Measurements from ENCODE around the gene SLC25A14.

SLC25A14 gene

DNA sequence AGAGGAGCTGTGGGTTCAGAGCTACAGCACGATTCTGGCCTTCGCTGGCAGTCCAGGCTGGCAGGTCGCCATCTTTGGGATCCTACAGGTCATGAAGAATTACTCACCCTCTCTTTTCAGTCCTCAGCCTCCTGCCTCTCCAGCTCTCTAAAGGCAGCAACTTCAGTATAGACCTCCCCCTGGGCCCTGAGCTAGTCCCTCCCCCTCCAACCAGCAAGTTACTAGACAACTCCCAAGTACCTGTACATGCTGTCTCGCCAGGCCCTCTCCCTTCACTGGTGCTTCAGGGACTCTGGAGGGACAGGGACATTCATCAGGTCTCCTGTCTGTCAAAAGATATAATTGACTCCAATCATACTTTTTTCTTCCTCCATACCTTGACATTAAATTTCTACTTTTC is 45.8 kb downstream of the SLC25A14 start, which contains the start of gene GPR119:
Gene GPR119, minus strand, starts transcription at position 155 of the 400 bp plus-strand sequence. CDS start 227 bp downstream, outside the sequence.
- no peak for DNase-seq

DNA sequence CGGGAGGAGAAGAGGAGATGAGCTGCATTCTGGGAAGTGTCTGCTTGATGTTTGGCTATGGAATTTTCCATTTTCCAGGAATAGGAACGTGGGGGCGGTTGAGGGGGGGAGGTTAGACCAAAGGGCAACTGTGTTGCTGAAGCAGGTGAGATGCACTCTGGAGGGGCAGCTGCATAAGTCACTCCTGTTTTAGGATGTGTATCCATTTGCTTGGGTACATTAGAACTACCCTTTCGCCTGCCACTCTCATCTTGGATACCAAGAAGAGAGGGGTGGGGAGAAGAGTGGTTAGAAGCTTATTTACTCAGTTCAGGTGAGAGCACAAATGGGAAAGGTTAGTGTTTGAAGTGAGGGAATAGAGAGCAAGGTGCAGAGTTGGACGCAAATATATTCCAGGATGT is 46.7 kb downstream of the SLC25A14 start:
- no peak for DNase-seq

DNA sequence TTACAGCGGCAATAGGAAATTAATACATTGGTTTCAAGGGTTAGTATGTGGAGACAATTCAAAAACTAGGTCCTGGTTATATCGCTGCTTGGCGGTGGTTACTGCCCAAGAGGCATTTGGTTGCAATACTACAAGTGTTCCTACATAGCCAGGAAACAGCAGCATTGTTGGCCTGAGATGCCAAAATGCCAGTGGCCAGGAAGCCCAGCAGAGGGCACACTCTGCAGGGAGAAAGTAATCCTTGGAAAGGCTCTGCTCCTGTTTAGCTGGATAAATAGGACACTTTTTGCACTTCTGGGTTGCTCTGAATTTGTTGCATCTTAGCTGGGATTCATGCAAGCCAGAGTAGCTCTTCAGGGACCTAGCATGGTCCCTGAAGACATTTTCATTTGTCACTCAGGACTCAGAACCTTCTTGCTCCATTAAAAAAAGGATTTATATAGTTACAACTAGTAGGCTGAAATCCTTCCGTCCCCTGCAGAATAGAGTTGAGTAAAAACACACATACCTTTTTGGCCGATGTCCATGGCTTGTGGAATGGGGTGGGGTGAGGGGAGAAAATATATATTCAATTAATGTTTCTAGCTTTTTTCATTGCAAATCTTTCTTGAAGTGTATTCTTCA is 53.8 kb downstream of the SLC25A14 start:
- DNase-seq, result no peak

DNA sequence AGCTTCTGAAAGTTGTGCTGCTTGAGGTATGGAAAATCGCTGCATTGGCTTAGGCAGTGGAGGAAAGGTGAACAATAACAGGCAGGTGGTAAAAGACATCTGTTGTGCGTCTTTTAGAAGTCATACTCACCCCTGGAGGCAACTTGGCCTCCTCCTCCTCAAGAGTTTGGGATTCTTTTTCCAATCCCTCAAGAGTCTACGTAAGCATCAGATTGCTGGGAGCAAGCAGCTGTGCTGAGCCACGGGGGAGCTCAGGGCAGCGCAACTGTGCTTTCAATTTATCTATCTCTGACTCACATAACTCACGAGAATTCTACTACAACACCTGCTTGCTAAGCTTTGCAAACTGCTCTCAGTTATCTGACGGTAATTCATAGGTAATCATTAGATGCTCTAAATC is 55.6 kb downstream of the SLC25A14 start:
- no peak for DNase-seq

DNA sequence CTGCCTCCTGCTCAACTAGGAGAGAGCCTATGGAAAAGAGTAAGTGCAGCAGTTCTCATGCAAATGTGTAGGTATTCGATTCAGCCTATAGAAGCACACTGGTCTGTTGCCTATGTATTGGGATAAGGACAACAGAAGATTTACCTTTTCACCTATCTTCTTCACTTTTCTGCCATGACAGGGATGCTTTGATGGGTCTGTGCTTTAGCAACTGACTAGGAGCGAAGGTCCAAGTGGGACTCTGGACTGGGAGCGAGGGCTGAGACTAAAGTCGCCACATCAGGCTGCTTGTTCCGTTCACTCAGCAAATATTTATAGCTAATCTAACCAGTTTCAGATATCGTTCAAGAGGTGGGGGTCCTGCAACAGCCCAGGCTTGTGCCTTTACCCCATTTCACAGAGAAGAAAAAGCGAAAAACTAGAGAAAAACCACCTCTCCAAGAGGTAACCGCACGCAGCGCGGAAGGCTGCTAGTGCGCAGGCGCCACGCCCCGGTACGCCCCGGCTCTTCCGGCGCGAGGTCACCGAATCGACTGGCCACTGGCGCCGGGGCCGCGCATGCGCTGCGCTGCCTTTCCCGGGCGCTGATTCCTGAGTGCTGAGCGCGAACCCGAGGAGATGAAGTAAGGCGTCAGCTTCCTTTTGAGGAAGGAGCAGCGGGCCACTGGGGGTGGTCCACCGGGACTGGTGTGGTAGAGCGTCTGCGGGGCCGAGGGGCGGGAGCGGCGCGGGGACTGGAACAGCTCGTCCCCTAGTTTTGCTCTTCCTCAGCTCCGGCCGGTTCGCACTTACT is 61.9 kb downstream of the SLC25A14 start, which contains the start of gene RBMX2:
Gene RBMX2, plus strand, starts transcription at position 573 of the 793 bp plus-strand sequence. Its CDS starts 46 bp downstream, at position 619.
- no peak for DNase-seq

DNA sequence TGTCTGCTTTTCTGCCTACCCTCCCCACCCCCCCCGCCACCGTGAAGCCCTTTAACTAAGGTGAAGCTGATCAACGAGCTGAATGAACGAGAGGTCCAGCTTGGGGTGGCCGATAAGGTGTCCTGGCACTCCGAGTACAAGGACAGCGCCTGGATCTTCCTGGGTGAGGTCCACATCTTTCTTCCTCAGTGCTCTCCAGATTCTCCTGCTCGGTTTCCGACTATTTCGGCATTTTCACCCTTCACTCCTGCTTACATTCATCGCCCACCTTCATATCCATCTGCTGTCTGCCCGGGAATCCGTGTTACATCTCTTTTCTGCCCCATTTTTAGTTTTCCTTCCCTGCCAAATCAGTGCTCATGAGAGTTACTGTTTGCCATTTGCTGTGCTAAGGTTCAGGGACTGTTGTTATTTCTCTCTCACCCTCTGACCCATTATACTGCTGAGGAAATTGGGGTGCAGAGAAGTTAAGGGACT is 62.5 kb downstream of the SLC25A14 start:
- no peak for DNase-seq

DNA sequence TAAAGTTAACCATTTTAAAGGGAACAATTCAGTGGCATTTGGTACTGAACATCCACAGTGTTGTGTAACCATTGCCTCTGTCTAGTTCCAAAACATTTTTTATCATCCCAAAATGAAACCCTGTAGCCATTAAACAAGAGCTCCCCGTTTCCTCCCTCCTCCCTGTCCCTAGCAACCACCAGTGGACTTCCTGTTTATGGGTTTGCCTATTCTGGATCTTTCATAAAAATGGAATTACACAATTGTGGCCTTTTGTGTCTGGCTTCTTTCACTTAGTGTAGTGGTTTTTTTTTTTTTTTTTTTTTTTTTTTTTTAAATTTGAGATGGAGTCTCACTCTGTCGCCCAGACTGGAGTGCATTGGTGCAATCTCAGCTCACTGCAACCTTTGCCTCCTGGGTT is 73.7 kb downstream of the SLC25A14 start:
- DNase-seq, result no peak

DNA sequence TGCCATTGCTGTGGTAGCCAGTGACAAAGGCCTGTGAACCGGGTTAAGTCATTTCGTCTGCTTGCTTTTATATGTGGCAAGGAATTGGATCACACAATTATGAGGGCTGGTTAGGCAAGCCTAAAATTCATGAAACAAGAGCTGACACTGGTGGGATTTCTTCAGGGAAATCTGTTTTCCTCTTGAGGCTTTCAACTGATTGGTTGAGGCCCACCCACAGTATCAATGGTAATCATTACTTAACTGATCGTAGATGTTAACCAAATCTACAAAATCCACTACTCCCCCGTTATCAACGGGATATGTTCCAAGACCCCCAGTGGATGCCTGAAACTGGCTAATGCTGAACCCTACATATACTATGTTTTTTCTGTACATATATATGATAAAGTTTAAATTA is 75.1 kb downstream of the SLC25A14 start:
- DNase-seq, result no peak

DNA sequence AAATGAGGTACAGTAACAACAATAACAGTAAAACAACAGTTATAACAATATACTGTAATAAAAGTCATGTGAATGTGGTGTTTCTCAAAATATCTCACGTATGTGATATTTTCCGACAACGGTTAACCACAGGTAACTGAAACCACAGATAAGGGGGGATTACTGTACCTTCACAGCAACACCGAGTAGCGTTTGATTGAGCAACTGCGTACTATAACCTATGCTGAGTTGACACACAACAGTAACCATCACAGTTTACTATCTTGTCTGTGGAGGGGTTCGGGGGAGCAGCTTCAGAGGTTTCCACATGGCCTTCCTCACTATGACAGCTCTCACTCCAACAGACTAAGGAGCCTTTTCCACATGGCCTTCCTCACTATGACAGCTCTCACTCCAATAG is 75.5 kb downstream of the SLC25A14 start:
- DNase-seq, result no peak

DNA sequence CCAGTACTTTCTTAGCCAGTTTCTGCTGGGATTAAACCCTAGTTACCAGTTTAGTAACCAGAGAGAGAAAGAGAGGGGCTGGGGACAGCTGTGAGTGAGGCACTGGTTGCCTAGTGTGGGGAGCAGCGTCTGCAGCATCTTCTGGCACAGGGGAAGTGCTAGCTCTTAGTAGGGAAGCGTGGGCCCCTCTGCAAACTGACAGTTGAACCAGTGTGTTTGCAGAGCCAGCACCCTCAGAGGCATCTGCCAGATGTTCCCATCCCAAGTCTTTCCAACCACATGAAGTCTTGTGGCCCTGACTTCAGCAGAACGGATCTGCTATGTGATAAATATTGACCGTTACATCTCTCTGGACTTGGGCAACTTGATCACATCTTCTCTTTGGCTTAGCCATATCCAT is 77.1 kb downstream of the SLC25A14 start:
- no peak for DNase-seq

DNA sequence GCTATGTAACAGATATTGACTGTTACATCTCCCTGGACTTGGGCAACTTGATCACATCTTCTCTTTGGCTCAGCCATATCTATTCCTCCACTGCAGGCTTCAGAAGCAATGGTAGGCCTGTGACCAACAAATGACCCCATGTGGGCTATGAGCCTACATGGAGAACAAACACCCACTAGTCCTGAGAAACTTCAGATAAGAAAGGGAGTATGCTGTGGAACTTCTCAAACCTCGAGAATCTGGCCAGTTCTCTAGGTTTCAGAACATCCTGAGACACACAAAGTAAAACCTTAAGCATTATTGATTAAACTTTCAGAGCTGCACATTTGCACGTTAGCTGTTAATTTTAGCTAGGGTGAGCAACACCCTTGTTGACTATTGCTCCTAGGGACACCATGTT is 78.3 kb downstream of the SLC25A14 start:
- no peak for DNase-seq

DNA sequence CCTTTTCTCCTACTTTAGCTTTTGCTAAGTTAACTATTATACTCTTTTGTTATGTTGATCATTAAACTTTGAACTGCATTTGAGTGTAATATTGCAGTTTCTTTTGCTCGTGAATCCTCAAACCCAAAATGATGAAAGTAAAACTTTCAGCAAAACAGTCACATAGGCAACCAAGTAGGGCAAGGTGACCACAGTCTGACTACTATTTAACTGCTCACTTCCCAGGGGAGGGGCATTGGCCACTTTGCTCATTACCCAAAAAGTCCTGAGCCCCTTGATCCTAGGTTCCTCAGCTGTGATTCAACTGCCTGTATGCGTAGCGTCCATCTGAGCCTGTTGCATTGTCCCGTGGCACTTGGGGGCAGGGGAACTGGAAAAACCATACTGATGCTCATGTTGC is 79.0 kb downstream of the SLC25A14 start:
- no peak for DNase-seq

DNA sequence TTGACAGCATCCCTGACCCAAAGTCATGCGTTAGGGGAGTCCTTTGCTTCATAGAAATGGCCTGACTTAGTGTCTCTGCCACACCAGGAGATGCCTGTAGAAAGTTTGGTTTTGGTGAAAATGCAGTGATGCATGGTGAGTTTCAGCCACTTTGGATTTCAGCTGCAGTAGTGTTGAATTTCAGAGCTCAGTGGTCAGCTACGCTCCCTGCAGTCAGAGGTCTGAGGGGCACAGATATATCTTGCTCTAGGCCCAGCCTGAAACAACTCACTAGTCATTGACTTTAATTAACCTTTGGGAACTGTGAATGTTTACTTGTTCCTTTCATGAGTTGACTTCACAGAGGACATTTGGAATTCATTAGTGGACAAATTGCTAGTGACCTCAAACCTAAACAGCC is 79.5 kb downstream of the SLC25A14 start:
- no peak for DNase-seq

Data from SIG-M5 (cell line).